Measurements from ENCODE around the gene MIPOL1. TPM values are rescaled to one million over a fixed set of nuclear protein-coding genes. Genes with fewer than 3 reads are reported as not detected.
A peak's percentile ranks its signal among the peaks of the same experiment; 100 is the strongest.
"Not testable (repeated sequence)": the region's sequence is repeated elsewhere in the genome, so short reads cannot be mapped to it uniquely, and the experiment has no call there.

MIPOL1 gene, protein sequence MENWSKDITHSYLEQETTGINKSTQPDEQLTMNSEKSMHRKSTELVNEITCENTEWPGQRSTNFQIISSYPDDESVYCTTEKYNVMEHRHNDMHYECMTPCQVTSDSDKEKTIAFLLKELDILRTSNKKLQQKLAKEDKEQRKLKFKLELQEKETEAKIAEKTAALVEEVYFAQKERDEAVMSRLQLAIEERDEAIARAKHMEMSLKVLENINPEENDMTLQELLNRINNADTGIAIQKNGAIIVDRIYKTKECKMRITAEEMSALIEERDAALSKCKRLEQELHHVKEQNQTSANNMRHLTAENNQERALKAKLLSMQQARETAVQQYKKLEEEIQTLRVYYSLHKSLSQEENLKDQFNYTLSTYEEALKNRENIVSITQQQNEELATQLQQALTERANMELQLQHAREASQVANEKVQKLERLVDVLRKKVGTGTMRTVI
- total RNA-seq, result under 1 TPM in 3 of 5 experiments, not detected in 2; 0.12 to 0.69 (median 0.27) TPM
- polyA plus RNA-seq, result not detected
- total RNA-seq, result not detected

DNA sequence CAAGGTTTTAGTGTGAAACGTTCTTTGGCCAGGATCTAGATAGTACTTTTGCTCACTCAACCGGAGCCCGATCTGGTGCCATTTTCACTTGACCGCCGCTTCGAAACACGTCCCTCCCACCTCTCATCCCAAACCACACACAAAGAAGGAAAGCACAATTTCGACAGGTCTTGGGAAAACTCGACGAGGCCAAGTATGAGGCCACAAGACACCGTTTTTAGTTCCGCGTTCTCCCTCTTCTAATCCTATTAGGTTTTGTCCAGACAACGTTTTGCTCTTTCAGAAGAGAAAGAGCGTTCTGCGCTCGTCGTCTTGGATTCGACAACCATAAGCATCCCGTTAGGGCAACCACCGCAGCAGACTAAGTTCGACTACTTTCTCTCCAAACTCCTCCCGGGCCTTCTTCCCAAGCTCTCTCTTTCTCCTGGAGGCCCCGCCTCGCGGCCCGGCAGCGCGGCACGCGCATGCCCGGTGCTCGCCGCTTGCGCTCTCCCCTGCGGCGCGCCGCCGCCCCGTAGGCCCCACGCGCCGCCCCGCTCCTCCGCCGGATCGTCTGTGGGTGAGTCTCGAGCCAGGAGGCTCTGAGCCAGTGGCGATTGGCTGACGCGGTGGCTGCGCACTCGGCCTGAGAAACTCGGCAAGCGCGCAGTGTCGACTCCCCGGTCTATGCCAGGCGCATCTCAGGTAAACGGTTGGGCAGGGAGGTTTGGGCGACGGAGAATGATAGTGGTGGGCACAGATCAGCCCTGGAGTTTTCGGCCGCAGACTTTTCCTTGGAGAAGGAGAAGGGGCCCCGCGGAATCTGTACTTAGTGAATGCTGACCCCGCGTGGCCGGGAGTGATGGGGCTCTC is at the start of gene MIPOL1:
Gene MIPOL1, plus strand, starts transcription at position 517 of the 852 bp plus-strand sequence. CDS start 49,952 bp downstream, outside the sequence.
- peak in 2 of 9 donors; percentile 1 to 23 for DNase-seq
- no peaks in the 10 kb centered on the region for H3K4me1 ChIP-seq (ENCODE audit: control insufficient read depth in 2 of 2, insufficient read depth in 2 of 2, low read length in 2 of 2)
- no peaks in the 10 kb centered on the region for H3K9me3 ChIP-seq (ENCODE audit: control insufficient read depth in 2 of 3, low read length in 3 of 3)
- no peaks in the 10 kb centered on the region for H3K36me3 Mint-ChIP-seq
- no peaks in the 10 kb centered on the region for H3K36me3 ChIP-seq (ENCODE audit: control insufficient read depth in 2 of 3, insufficient read depth in 3 of 3, low read length in 3 of 3)
- no peaks in the 10 kb centered on the region for H3K27me3 ChIP-seq (ENCODE audit: control insufficient read depth in 2 of 2, insufficient read depth in 2 of 2, low read length in 2 of 2)
- H3K4me3 ChIP-seq (ENCODE audit: low read length), result no peak within 1 kb of the TSS
- no peak within 1 kb of the TSS for H3K27ac ChIP-seq (ENCODE audit: low read depth, low read length)
- no peak within 1 kb of the TSS for H3K27ac Mint-ChIP-seq
- peak within 1 kb of the TSS; percentile 53 to 79 (median 70) for H3K4me3 Mint-ChIP-seq
- POLR2A ChIA-PET, result no interaction called here
- intact Hi-C loops (cut with micrococcal nuclease), result no loop called here
- ATAC-seq, result peak; percentile 54
- peaks cover 20 to 41% (median 28%) of the 10 kb centered on the region in 5 donors for H3K27me3 Mint-ChIP-seq
- H3K9me3 Mint-ChIP-seq, result peaks cover 0 to 7% (median 0%) of the 10 kb centered on the region in 11 donors
- CTCF ChIA-PET, result no interaction called here
- H3K4me1 Mint-ChIP-seq, result peaks cover 0 to 22% (median 18%) of the 10 kb centered on the region in 7 donors

DNA sequence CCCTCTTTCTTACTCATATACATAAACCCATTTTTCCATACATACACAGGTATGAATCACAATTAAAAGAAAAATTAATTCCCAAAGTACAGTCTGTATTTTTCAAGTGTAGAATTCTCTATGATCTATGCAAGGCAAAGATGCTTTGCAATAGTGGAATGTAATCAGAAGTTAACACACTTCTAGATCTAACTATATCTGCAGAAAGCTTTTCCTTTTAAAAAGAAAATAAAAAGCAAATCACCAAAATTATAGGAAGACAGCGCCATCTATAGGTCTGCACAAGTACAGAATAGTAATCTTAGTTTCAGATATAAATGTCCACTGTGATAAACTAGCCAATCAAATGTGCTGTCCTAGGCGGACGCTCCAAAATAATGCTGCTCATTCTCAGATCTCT is 47.3 kb upstream of the MIPOL1 start:
- H3K9me3 Mint-ChIP-seq, result peaks cover 5 to 27% (median 11%) of the 10 kb centered on the region in 11 donors
- H3K27ac ChIP-seq (ENCODE audit: low read depth, low read length), result no peak overlapping the region
- ATAC-seq, result peak; percentile 50
- peaks cover 0 to 12% (median 0%) of the 10 kb centered on the region in 5 donors for H3K27me3 Mint-ChIP-seq
- no peak overlapping the region for H3K27ac Mint-ChIP-seq
- H3K36me3 ChIP-seq (ENCODE audit: control insufficient read depth in 2 of 3, insufficient read depth in 3 of 3, low read length in 3 of 3), result no peaks in the 10 kb centered on the region
- DNase-seq, result no peak
- no peaks in the 10 kb centered on the region for H3K4me1 ChIP-seq (ENCODE audit: control insufficient read depth in 2 of 2, insufficient read depth in 2 of 2, low read length in 2 of 2)
- CTCF ChIA-PET, result no interaction called here
- intact Hi-C loops (cut with micrococcal nuclease), result no loop called here
- peaks cover 0 to 7% (median 0%) of the 10 kb centered on the region in 3 experiments for H3K9me3 ChIP-seq (ENCODE audit: control insufficient read depth in 2 of 3, low read length in 3 of 3)
- no peak overlapping the region for H3K4me3 Mint-ChIP-seq
- no peaks in the 10 kb centered on the region for H3K4me1 Mint-ChIP-seq
- H3K27me3 ChIP-seq (ENCODE audit: control insufficient read depth in 2 of 2, insufficient read depth in 2 of 2, low read length in 2 of 2), result no peaks in the 10 kb centered on the region
- peaks cover 0 to 7% (median 0%) of the 10 kb centered on the region in 5 donors for H3K36me3 Mint-ChIP-seq
- H3K4me3 ChIP-seq (ENCODE audit: low read length), result no peak overlapping the region
- POLR2A ChIA-PET, result no interaction called here

DNA sequence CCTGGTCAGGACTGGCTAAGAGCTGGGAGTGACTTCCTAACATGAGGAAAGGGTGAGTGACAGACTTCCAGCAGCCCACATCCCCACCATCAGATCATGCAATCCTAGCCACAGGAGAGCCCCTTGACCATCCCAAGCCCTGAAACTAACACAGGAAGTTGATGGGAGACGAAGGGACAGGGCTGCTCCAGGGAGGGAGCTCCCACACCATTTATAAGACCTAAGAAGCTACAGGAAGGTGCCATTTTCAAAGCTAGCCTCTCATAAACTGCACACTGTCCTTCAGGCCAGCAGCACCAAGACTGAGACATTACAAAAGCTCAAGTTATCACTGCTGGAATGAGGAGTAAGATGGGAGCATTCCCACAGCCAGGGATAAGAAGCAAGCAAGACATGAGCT is 44.7 kb upstream of the MIPOL1 start:
- H3K4me3 ChIP-seq (ENCODE audit: low read length), result no peak overlapping the region
- H3K9me3 Mint-ChIP-seq, result peaks cover 6 to 34% (median 15%) of the 10 kb centered on the region in 11 donors
- H3K27me3 Mint-ChIP-seq, result peaks cover 0 to 13% (median 0%) of the 10 kb centered on the region in 5 donors
- no peaks in the 10 kb centered on the region for H3K4me1 ChIP-seq (ENCODE audit: control insufficient read depth in 2 of 2, insufficient read depth in 2 of 2, low read length in 2 of 2)
- peaks cover 0 to 7% (median 0%) of the 10 kb centered on the region in 3 experiments for H3K9me3 ChIP-seq (ENCODE audit: control insufficient read depth in 2 of 3, low read length in 3 of 3)
- ATAC-seq, result no peak
- intact Hi-C loops (cut with micrococcal nuclease), result no loop called here
- H3K36me3 Mint-ChIP-seq, result peaks cover 0 to 7% (median 0%) of the 10 kb centered on the region in 5 donors
- H3K27ac Mint-ChIP-seq, result no peak overlapping the region
- no peak overlapping the region for H3K27ac ChIP-seq (ENCODE audit: low read depth, low read length)
- H3K36me3 ChIP-seq (ENCODE audit: control insufficient read depth in 2 of 3, insufficient read depth in 3 of 3, low read length in 3 of 3), result no peaks in the 10 kb centered on the region
- H3K4me1 Mint-ChIP-seq, result no peaks in the 10 kb centered on the region
- H3K4me3 Mint-ChIP-seq, result no peak overlapping the region
- DNase-seq, result no peak
- POLR2A ChIA-PET, result no interaction called here
- CTCF ChIA-PET, result no interaction called here
- H3K27me3 ChIP-seq (ENCODE audit: control insufficient read depth in 2 of 2, insufficient read depth in 2 of 2, low read length in 2 of 2), result no peaks in the 10 kb centered on the region

DNA sequence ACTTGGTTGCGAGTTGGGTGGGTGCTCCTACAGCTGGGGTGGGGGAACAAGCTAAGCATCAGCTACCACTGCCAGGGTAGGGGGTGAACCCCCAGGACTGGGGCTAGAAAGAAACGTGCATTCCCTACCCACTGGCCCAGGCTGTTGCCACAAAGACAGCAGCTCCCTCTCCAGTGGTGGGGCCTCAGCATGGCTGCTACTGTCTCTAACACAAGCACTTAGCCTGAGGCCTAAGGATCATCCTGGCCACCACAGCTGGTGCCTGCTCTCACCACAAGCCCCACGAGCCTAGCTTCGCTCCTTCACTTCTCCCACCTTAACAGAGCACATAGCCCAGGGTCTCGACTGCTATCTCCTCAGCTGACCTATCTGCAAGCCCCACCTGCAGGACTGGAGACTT is 44.3 kb upstream of the MIPOL1 start:
- Histone ChIP-seq H3K27ac (ENCODE audit: low read depth, low read length) (no peak overlapping the region), H3K36me3 (ENCODE audit: control insufficient read depth in 2 of 3, insufficient read depth in 3 of 3, low read length in 3 of 3) (no peaks in the 10 kb centered on the region), H3K9me3 (ENCODE audit: control insufficient read depth in 2 of 3, low read length in 3 of 3) (peaks cover 0 to 7% (median 0%) of the 10 kb centered on the region in 3 experiments), H3K4me3 (ENCODE audit: low read length) (no peak overlapping the region), H3K4me1 (ENCODE audit: control insufficient read depth in 2 of 2, insufficient read depth in 2 of 2, low read length in 2 of 2) (no peaks in the 10 kb centered on the region), H3K27me3 (ENCODE audit: control insufficient read depth in 2 of 2, insufficient read depth in 2 of 2, low read length in 2 of 2) (no peaks in the 10 kb centered on the region)
- ChIA-PET CTCF (no interaction called here), POLR2A (no interaction called here)
- Mint-ChIP-seq H3K36me3 (peaks cover 0 to 7% (median 0%) of the 10 kb centered on the region in 5 donors), H3K27ac (peak overlapping the region in 1 of 9 donors; percentile 38), H3K27me3 (peaks cover 0 to 13% (median 0%) of the 10 kb centered on the region in 5 donors), H3K4me1 (no peaks in the 10 kb centered on the region), H3K4me3 (no peak overlapping the region), H3K9me3 (peaks cover 6 to 34% (median 16%) of the 10 kb centered on the region in 11 donors)
- intact Hi-C loops (cut with micrococcal nuclease), result no loop called here
- DNase-seq (no peak), ATAC-seq (no peak)

DNA sequence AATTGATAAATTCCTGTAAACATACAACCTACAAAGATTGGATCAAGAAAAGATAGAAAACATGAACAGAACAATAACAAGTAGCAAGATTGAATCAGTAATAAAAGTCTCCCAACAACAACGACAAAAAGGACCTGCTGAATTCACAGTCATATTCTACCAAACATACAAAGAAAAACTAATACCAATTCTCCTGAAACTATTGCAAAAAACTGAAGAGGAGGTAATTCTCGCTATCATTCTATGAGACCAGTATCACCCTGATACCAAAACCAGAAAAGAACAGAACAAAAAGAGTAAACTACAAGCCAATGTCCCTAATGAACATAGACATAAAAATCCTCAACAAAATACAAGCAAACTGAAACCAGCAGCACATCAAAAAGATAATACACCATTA is 39.8 kb upstream of the MIPOL1 start:
- Histone ChIP-seq H3K27me3 (ENCODE audit: control insufficient read depth in 2 of 2, insufficient read depth in 2 of 2, low read length in 2 of 2) (no peaks in the 10 kb centered on the region), H3K9me3 (ENCODE audit: control insufficient read depth in 2 of 3, low read length in 3 of 3) (peaks cover 0 to 7% (median 0%) of the 10 kb centered on the region in 3 experiments), H3K4me1 (ENCODE audit: control insufficient read depth in 2 of 2, insufficient read depth in 2 of 2, low read length in 2 of 2) (no peaks in the 10 kb centered on the region), H3K4me3 (ENCODE audit: low read length) (no peak overlapping the region), H3K36me3 (ENCODE audit: control insufficient read depth in 2 of 3, insufficient read depth in 3 of 3, low read length in 3 of 3) (no peaks in the 10 kb centered on the region), H3K27ac (ENCODE audit: low read depth, low read length) (no peak overlapping the region)
- H3K36me3 Mint-ChIP-seq, result peaks cover 0 to 6% (median 0%) of the 10 kb centered on the region in 5 donors
- DNase-seq (no peak), ATAC-seq (no peak)
- POLR2A ChIA-PET, result no interaction called here
- no peak overlapping the region for H3K4me3 Mint-ChIP-seq
- no peak overlapping the region for H3K27ac Mint-ChIP-seq
- peaks cover 5 to 43% (median 17%) of the 10 kb centered on the region in 11 donors for H3K9me3 Mint-ChIP-seq
- intact Hi-C loops (cut with micrococcal nuclease), result no loop called here
- H3K27me3 Mint-ChIP-seq, result peaks cover 0 to 13% (median 0%) of the 10 kb centered on the region in 5 donors
- CTCF ChIA-PET, result no interaction called here
- peaks cover 0 to 2% (median 0%) of the 10 kb centered on the region in 7 donors for H3K4me1 Mint-ChIP-seq

DNA sequence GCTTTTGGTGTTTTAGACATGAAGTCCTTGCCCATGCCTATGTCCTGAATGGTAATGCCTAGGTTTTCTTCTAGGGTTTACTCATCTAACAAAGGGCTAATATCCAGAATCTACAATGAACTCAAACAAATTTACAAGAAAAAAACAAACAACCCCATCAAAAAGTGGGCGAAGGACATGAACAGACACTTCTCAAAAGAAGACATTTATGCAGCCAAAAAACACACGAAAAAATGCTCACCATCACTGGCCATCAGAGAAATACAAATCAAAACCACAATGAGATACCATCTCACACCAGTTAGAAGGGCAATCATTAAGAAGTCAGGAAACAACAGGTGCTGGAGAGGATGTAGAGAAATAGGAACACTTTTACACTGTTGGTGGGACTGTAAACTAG is 35.4 kb upstream of the MIPOL1 start:
- CTCF ChIA-PET, ATAC-seq: not testable (repeated sequence)
- peaks cover 0 to 32% (median 6%) of the 10 kb centered on the region in 11 donors for H3K9me3 Mint-ChIP-seq

More for the DNA sequence above, 35.4 kb upstream of the MIPOL1 start:
- H3K4me3 ChIP-seq (ENCODE audit: low read length); DNase-seq; H3K4me1 Mint-ChIP-seq; H3K27me3 ChIP-seq (ENCODE audit: control insufficient read depth in 2 of 2, insufficient read depth in 2 of 2, low read length in 2 of 2); H3K36me3 ChIP-seq (ENCODE audit: control insufficient read depth in 2 of 3, insufficient read depth in 3 of 3, low read length in 3 of 3); H3K27me3 Mint-ChIP-seq; H3K27ac ChIP-seq (ENCODE audit: low read depth, low read length); H3K4me3 Mint-ChIP-seq; POLR2A ChIA-PET; H3K4me1 ChIP-seq (ENCODE audit: control insufficient read depth in 2 of 2, insufficient read depth in 2 of 2, low read length in 2 of 2); H3K9me3 ChIP-seq (ENCODE audit: control insufficient read depth in 2 of 3, low read length in 3 of 3); intact Hi-C loops (cut with micrococcal nuclease); H3K27ac Mint-ChIP-seq; H3K36me3 Mint-ChIP-seq: not testable (repeated sequence)
